Nephron progenitor cell (in vitro differentiated cells): ENCODE data around the gene GDF10.

ENCODE experiments used
- DNase-seq: peaks from one replicate; pipeline ENCODE4 v3.0.0; 2021
- H3K27ac Mint-ChIP-seq: 2 replicates; pipeline ENCODE4 v1.8.0; 2021; ENCODE audit warnings: mild to moderate bottlenecking, moderate library complexity, mixed read lengths
- H3K27me3 Mint-ChIP-seq: 2 replicates; pipeline ENCODE4 v1.8.0; 2021; ENCODE audit warnings: mild to moderate bottlenecking, low read depth, mixed read lengths; ENCODE audit not compliant: poor library complexity
- H3K36me3 Mint-ChIP-seq: 2 replicates; pipeline ENCODE4 v1.8.0; 2021; ENCODE audit warnings: low read depth, mixed read lengths
- H3K4me1 Mint-ChIP-seq: 2 replicates; pipeline ENCODE4 v1.8.0; 2021; ENCODE audit warnings: mixed read lengths
- H3K4me3 Mint-ChIP-seq: 2 replicates; pipeline ENCODE4 v1.8.0; 2021; ENCODE audit warnings: mild to moderate bottlenecking, moderate library complexity, mixed read lengths
- H3K9me3 Mint-ChIP-seq: 2 replicates; pipeline ENCODE4 v1.8.0; 2021; ENCODE audit warnings: mild to moderate bottlenecking, moderate library complexity, mixed read lengths
- TF ChIP-seq, protein P1 (sequence below): fragments of 200-600 bp; sonication (generic); IDR thresholded peaks from 2 replicates; pipeline ENCODE4 v1.5.0; 2021; ENCODE audit warnings: antibody characterized with exemption

The GDF10 gene

DNA sequence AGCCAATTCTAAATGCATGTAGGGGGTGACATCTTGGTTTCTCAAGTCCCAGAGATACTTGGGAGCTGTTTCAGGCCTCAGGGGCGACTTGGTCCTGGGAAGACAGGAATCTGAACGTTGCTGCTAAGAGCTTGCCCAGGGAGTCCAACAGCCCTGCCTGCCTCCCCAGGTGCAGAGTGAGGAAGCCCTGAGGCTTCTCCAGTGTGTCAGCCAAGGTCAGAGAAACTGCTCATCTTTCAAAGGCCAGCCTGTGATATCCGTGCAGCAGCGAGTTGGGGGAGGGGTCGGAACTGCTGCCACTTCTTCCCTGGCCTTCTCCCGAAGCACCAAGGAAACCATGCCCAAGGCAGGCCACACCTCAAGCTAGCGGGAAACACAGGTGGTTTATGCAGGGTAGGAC is 32.0 kb downstream of the GDF10 start:
- peaks cover 25% of the 10 kb centered on the region for H3K27me3 Mint-ChIP-seq
- H3K27ac Mint-ChIP-seq = no peak overlapping the region
- H3K4me1 Mint-ChIP-seq = peaks cover 5% of the 10 kb centered on the region
- DNase-seq = no peak
- no peak overlapping the region for H3K4me3 Mint-ChIP-seq
- H3K9me3 Mint-ChIP-seq = no peaks in the 10 kb centered on the region
- no peaks in the 10 kb centered on the region for H3K36me3 Mint-ChIP-seq
- TF ChIP-seq, protein P1, sequence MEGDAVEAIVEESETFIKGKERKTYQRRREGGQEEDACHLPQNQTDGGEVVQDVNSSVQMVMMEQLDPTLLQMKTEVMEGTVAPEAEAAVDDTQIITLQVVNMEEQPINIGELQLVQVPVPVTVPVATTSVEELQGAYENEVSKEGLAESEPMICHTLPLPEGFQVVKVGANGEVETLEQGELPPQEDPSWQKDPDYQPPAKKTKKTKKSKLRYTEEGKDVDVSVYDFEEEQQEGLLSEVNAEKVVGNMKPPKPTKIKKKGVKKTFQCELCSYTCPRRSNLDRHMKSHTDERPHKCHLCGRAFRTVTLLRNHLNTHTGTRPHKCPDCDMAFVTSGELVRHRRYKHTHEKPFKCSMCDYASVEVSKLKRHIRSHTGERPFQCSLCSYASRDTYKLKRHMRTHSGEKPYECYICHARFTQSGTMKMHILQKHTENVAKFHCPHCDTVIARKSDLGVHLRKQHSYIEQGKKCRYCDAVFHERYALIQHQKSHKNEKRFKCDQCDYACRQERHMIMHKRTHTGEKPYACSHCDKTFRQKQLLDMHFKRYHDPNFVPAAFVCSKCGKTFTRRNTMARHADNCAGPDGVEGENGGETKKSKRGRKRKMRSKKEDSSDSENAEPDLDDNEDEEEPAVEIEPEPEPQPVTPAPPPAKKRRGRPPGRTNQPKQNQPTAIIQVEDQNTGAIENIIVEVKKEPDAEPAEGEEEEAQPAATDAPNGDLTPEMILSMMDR = no peak

DNA sequence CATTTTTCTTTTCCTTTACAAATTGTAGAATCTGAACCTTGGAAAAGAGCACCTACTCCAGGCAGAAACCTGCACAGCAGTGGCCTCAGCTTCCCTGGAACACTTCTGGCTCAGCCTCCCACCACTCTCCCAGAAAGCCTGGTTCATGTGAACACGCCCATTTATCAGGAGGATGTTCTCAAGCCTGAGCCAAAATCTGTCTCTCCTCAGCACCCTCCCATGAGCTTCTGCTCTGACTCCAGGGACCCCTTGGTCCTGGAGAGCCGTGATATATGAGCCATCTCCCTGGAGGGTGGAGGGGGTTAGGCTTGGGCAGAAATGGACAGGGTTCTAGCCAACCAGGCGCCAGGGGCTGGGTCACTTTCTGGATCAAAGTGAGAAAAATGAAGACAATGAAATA is 32.4 kb downstream of the GDF10 start:
- TF ChIP-seq, protein P1 = no peak
- Mint-ChIP-seq H3K27ac (no peak overlapping the region), H3K4me1 (peaks cover 5% of the 10 kb centered on the region), H3K4me3 (no peak overlapping the region), H3K9me3 (no peaks in the 10 kb centered on the region), H3K36me3 (no peaks in the 10 kb centered on the region), H3K27me3 (peaks cover 25% of the 10 kb centered on the region)
- no peak for DNase-seq

DNA sequence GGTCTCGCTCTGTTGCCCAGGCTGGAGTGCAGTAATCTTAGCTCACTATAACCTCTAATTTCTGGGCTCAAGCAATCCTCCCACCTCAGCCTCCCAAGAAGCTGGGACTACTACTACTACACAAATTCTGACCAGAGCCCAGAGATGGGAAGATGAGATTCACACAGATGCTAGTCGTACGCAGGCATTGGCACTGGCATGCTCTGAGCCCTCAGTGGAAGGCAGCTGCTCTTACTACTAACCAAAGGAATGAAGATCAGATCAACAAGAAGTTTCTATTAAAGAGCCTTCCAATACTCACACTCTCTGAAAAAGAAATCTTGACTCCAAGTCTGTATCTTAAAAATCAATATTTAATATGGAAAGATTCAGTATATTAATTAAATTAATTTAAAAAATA is 32.9 kb downstream of the GDF10 start:
- TF ChIP-seq, protein P1 = no peak
- no peak overlapping the region for H3K27ac Mint-ChIP-seq
- peaks cover 5% of the 10 kb centered on the region for H3K4me1 Mint-ChIP-seq
- peaks cover 25% of the 10 kb centered on the region for H3K27me3 Mint-ChIP-seq
- no peaks in the 10 kb centered on the region for H3K36me3 Mint-ChIP-seq
- H3K9me3 Mint-ChIP-seq = no peaks in the 10 kb centered on the region
- no peak for DNase-seq
- H3K4me3 Mint-ChIP-seq = no peak overlapping the region

DNA sequence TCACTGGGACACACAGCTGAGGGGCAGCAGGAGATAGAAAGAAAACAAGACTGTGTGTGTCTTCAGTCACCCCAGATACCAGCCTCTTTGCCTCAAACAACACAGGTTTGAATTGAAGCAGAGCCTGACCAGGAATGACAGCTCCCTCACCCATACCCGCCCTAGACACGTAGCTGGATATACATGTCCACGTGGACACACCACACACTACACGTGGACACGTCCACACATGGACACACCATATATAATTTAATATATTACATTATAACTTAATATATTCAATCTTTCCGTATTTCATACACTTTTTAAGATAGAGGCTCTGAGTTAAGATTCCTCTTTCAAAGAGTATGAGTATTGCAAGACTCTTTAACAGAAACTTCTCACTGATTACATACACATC is 33.5 kb downstream of the GDF10 start:
- Mint-ChIP-seq H3K27ac (no peak overlapping the region), H3K36me3 (no peaks in the 10 kb centered on the region), H3K4me1 (peaks cover 5% of the 10 kb centered on the region), H3K4me3 (no peak overlapping the region), H3K9me3 (no peaks in the 10 kb centered on the region), H3K27me3 (peaks cover 25% of the 10 kb centered on the region)
- TF ChIP-seq, protein P1 = no peak
- no peak for DNase-seq

DNA sequence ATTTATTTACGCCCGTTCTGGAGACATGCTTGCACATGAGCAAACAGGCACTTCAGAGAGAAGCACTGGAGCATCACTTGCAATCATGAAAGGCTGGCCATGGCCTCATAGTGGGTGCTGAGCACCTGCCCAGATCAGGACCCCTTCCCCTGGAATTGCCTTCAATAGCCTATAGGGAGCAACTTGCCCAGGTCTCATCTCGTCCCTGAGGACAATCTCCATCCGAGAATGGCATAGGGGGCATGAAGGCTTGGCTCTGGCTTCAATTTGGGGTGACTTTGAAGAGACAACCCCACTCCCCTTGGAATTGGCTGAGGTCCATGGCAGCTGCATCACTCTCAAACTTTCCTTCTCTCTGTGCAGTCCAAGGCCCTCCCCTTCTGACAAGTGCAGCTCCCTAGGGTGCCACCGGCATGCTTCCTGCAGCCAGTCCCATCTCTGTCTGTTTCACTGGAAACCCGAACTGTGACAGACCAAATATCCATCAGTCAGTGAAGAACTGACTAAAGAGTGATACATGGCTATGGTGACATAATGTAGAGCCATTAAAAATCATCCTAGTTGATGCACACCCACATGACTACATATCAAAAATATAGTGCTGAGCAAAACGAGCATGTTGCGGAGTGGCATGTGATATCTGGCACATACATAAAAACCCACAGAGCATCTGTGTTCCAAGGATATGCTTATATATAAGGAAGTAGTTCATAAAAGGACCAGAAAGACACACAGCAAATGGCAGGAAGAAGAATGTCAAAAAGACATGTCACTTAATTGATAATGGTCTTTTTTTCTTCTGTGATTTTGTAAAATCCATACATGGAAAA is 34.7 kb downstream of the GDF10 start:
- H3K4me3 Mint-ChIP-seq = no peak overlapping the region
- H3K4me1 Mint-ChIP-seq = peaks cover 5% of the 10 kb centered on the region
- no peaks in the 10 kb centered on the region for H3K36me3 Mint-ChIP-seq
- TF ChIP-seq, protein P1 = no peak
- DNase-seq = no peak
- H3K27ac Mint-ChIP-seq = no peak overlapping the region
- H3K9me3 Mint-ChIP-seq = no peaks in the 10 kb centered on the region
- peaks cover 34% of the 10 kb centered on the region for H3K27me3 Mint-ChIP-seq

DNA sequence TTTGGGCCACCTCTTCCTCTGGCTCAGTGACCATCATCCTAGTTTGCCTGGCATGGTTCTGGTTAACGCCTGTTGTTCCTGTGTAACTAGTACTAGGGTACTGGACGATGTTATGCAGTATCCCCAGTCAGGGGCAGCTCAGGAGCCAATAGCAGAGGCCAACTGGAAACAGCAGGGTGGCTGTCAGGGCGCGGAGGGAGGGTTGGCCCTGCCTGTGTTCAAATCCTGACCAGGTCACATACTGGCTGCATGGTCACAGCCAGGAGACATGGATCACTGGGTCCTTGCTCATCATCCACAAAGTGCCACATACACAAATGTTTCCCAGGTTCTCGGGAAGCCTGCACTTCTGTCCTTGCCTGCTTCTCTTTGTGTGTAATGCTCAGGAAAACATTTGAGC is 35.9 kb downstream of the GDF10 start:
- TF ChIP-seq, protein P1 = no peak
- H3K27me3 Mint-ChIP-seq = peaks cover 32% of the 10 kb centered on the region
- no peak overlapping the region for H3K4me3 Mint-ChIP-seq
- H3K9me3 Mint-ChIP-seq = no peaks in the 10 kb centered on the region
- H3K36me3 Mint-ChIP-seq = no peaks in the 10 kb centered on the region
- H3K4me1 Mint-ChIP-seq = peaks cover 5% of the 10 kb centered on the region
- DNase-seq = no peak
- no peak overlapping the region for H3K27ac Mint-ChIP-seq
